GM23248 (cell line): Measurements from ENCODE around the gene PDE3B. TPM values are rescaled to one million over a fixed set of nuclear protein-coding genes. Genes with fewer than 3 reads are reported as not detected.
A peak's percentile ranks its signal among the peaks of the same experiment; 100 is the strongest.

ENCODE experiments used
- DNase-seq: peaks from one replicate; pipeline ENCODE4 v3.0.0-alpha.2; 2015
- H2AFZ ChIP-seq: fragments of 200-600 bp; sonication (generic); 2 replicates; pipeline ENCODE4 v1.6.1; 2016; ENCODE audit warnings: antibody characterized with exemption
- H3F3A ChIP-seq: fragments of 200-600 bp; sonication (generic); 2 replicates; pipeline ENCODE4 v1.6.1; 2016; ENCODE audit warnings: mild to moderate bottlenecking, antibody characterized with exemption, mixed run types; ENCODE audit not compliant: insufficient read depth
- H3K27ac ChIP-seq: fragments of 200-600 bp; sonication (generic); 2 replicates; pipeline ENCODE4 v1.5.1; 2016; ENCODE audit warnings: mild to moderate bottlenecking
- H3K27me3 ChIP-seq: fragments of 200-600 bp; sonication (generic); replicated peaks from 2 replicates; pipeline ENCODE4 v1.6.1; 2016; ENCODE audit warnings: mild to moderate bottlenecking; ENCODE audit not compliant: insufficient read depth
- H3K36me3 ChIP-seq: fragments of 200-600 bp; sonication (generic); 2 replicates; pipeline ENCODE4 v1.6.1; 2016; ENCODE audit warnings: low read depth, mild to moderate bottlenecking
- H3K4me1 ChIP-seq: fragments of 200-600 bp; sonication (generic); 2 replicates; pipeline ENCODE4 v1.6.1; 2016; ENCODE audit warnings: mild to moderate bottlenecking; ENCODE audit not compliant: insufficient read depth
- H3K4me2 ChIP-seq: fragments of 200-600 bp; sonication (generic); one replicate; pipeline ENCODE4 v1.6.1; 2016; ENCODE audit warnings: mild to moderate bottlenecking; ENCODE audit not compliant: unreplicated experiment
- H3K4me3 ChIP-seq: fragments of 200-600 bp; sonication (generic); 2 replicates; pipeline ENCODE4 v1.5.1; 2016; ENCODE audit warnings: mild to moderate bottlenecking
- H3K79me2 ChIP-seq: fragments of 200-600 bp; sonication (generic); 2 replicates; pipeline ENCODE4 v1.6.1; 2016; ENCODE audit warnings: mild to moderate bottlenecking; ENCODE audit not compliant: insufficient read depth
- H3K9ac ChIP-seq: fragments of 200-600 bp; sonication (generic); 2 replicates; pipeline ENCODE4 v1.6.1; 2016; ENCODE audit warnings: mild to moderate bottlenecking
- H3K9me2 ChIP-seq: fragments of 200-600 bp; sonication (generic); 2 replicates; pipeline ENCODE4 v1.6.1; 2016; ENCODE audit warnings: mixed run types, mild to moderate bottlenecking, moderate library complexity; ENCODE audit not compliant: insufficient read depth
- H3K9me3 ChIP-seq: fragments of 200-600 bp; sonication (generic); one replicate; pipeline ENCODE4 v1.6.1; 2017; ENCODE audit warnings: low read depth
- H4K20me1 ChIP-seq: fragments of 200-600 bp; sonication (generic); 2 replicates; pipeline ENCODE4 v1.6.0; 2016; ENCODE audit not compliant: insufficient read depth
- EZH2 ChIP-seq: fragments of 200-600 bp; sonication (generic); IDR thresholded peaks from 2 replicates; pipeline ENCODE4 v1.6.1; 2018; ENCODE audit warnings: antibody characterized with exemption, mild to moderate bottlenecking; ENCODE audit not compliant: insufficient read depth, poor library complexity, severe bottlenecking
- EZH2phosphoT487 ChIP-seq: fragments of 200-600 bp; sonication (generic); IDR thresholded peaks from 2 replicates; pipeline ENCODE4 v1.6.1; 2018; ENCODE audit warnings: antibody characterized with exemption, moderate library complexity, mild to moderate bottlenecking, low read depth; ENCODE audit not compliant: insufficient read depth
- WGBS, 2 experiments: methylation state at CpG; one replicate each; pipeline ENCODE4 v1.1.6; 2015 to 2017; ENCODE audit warnings: low lambda C conversion rate in 2 of 2, low coverage in 1 of 2; ENCODE audit errors: missing lambda C conversion rate in 2 of 2; 5-methylcytosine and 5-hydroxymethylcytosine counted together
- in situ Hi-C: fragments of 300-500 bp; cut with MboI; formaldehyde crosslinking; loops from 2 replicates; pipeline ENCODE4 v1.15.0; 2020
- polyA plus RNA-seq: library from polyadenylated mRNA; unstranded; fragments of >200 nt; fragmentation: Nextera tagmentation; extraction: Ambion mirVana; gene quantifications from 2 replicates; pipeline ENCODE4 v1.2.1, GENCODE V29; 2016
- total RNA-seq: library from RNA; depleted of rRNA; stranded (reverse); fragments of >200 nt; shearing (Covaris generic); gene quantifications from 2 replicates; pipeline ENCODE4 v1.2.3, GENCODE V29; 2014

PDE3B gene
- total and polyA plus RNA-seq, 2 experiments from 2014 or later: not detected

- Histone ChIP-seq H3K27ac (no peak overlapping the region), H4K20me1 (no peaks in the 10 kb centered on the region), H3F3A (no peaks in the 10 kb centered on the region), H3K9ac (no peak overlapping the region), H2AFZ (peak overlapping the region; percentile 65), H3K36me3 (no peaks in the 10 kb centered on the region), H3K9me3 (no peaks in the 10 kb centered on the region), H3K27me3 (peaks cover 51% of the 10 kb centered on the region), H3K9me2 (no peaks in the 10 kb centered on the region), H3K4me1 (peaks cover 9% of the 10 kb centered on the region; the same call in 1 of the 2 replicates), H3K4me2 (peak overlapping the region; percentile 92), H3K4me3 (peak overlapping the region; percentile 74), H3K79me2 (no peaks in the 10 kb centered on the region)
- 28 to 31% methylated on average over 44 to 49 of the region's 52 CpGs for WGBS, 2 experiments
- TF ChIP-seq EZH2phosphoT487 (no peak), EZH2 (no peak)
- DNase-seq: no peak
- in situ Hi-C loops: no loop called here
Measured at GRCh38 chr11:14642873-14643696, 519 bp upstream of the PDE3B start.

DNA sequence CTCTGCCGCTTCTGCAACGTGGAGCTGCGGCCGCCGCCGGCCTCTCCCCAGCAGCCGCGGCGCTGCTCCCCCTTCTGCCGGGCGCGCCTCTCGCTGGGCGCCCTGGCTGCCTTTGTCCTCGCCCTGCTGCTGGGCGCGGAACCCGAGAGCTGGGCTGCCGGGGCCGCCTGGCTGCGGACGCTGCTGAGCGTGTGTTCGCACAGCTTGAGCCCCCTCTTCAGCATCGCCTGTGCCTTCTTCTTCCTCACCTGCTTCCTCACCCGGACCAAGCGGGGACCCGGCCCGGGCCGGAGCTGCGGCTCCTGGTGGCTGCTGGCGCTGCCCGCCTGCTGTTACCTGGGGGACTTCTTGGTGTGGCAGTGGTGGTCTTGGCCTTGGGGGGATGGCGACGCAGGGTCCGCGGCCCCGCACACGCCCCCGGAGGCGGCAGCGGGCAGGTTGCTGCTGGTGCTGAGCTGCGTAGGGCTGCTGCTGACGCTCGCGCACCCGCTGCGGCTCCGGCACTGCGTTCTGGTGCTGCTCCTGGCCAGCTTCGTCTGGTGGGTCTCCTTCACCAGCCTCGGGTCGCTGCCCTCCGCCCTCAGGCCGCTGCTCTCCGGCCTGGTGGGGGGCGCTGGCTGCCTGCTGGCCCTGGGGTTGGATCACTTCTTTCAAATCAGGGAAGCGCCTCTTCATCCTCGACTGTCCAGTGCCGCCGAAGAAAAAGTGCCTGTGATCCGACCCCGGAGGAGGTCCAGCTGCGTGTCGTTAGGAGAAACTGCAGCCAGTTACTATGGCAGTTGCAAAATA, 816 bp downstream of the PDE3B start:
- Histone ChIP-seq H3K36me3 (no peaks in the 10 kb centered on the region), H3K4me3 (peak overlapping the region; percentile 74), H3K4me2 (peak overlapping the region; percentile 92), H3K4me1 (peaks cover 9% of the 10 kb centered on the region; the same call in 1 of the 2 replicates), H3K27me3 (peaks cover 56% of the 10 kb centered on the region), H3K79me2 (no peaks in the 10 kb centered on the region), H3K9ac (no peak overlapping the region), H3F3A (no peaks in the 10 kb centered on the region), H4K20me1 (no peaks in the 10 kb centered on the region), H3K27ac (no peak overlapping the region), H3K9me2 (no peaks in the 10 kb centered on the region), H2AFZ (peak overlapping the region; percentile 65), H3K9me3 (no peaks in the 10 kb centered on the region)
- WGBS, 2 experiments: 1 to 2% methylated on average over 57 to 59 of the region's 65 CpGs
- TF ChIP-seq EZH2: no peak
- TF ChIP-seq EZH2phosphoT487: peak; percentile 76; the same call in 1 of the 2 replicates
- in situ Hi-C loops: no loop called here
- peak; percentile 56 for DNase-seq

GRCh38 chr11:14645015-14645912, 1.7 kb downstream of the PDE3B start:
- Histone ChIP-seq H3K9me3 (no peaks in the 10 kb centered on the region), H3K27ac (no peak overlapping the region), H3F3A (no peaks in the 10 kb centered on the region), H3K27me3 (peaks cover 53% of the 10 kb centered on the region), H3K79me2 (no peaks in the 10 kb centered on the region), H3K9ac (no peak overlapping the region), H3K4me1 (peaks cover 9% of the 10 kb centered on the region; the same call in 1 of the 2 replicates), H2AFZ (peak overlapping the region; percentile 65), H3K4me2 (peak overlapping the region; percentile 92), H3K36me3 (no peaks in the 10 kb centered on the region), H4K20me1 (no peaks in the 10 kb centered on the region), H3K4me3 (peak overlapping the region; percentile 74), H3K9me2 (no peaks in the 10 kb centered on the region)
- WGBS, 2 experiments: 9 to 13% methylated on average over 17 of the region's 17 CpGs
- DNase-seq: peak; percentile 66
- TF ChIP-seq EZH2phosphoT487 (no peak), EZH2 (peak; percentile 97)
- in situ Hi-C loops: no loop called here
